Measurements from ENCODE around the gene LDLRAD3. TPM values are rescaled to one million over a fixed set of nuclear protein-coding genes. Genes with fewer than 3 reads are reported as not detected.

Gene LDLRAD3
- total RNA-seq, 1 experiment from 2014 or later, result 15.3 TPM

DNA sequence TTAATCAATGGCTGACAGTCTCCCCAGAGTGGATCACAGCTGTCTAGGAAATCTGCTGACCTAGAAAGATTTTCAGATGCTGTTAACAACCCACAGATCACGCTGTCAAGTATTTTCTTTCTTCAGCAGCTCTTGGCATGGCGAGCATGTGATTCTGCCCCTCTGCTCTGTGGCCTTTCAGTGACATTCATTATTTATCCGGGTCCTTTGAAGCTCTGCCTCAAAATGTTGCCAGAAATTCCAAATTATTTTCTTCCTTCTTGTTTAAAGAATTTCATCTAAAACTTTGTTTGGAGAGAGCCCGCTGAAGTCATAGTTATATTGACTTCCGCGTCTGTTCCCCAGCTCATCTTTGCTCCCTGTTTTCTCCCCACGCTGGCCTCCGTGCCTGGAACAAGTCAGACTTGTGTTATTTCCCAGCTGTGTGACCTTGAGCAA, 211.3 kb downstream of the LDLRAD3 start:
- Histone ChIP-seq H3K79me2 (ENCODE audit: low read length) (no peaks in the 10 kb centered on the region; the same call in none of the 2 replicates), H3K36me3 (ENCODE audit: low read depth, low read length) (no peaks in the 10 kb centered on the region), H3K4me1 (ENCODE audit: insufficient read depth, low read length) (peaks cover 45% of the 10 kb centered on the region), H3K4me3 (ENCODE audit: low read length) (no peak overlapping the region), H3K4me2 (ENCODE audit: low read length) (0 out of 2 replicates have a peak overlapping the region, but pooled peaks have one; percentile 53), H3K9ac (ENCODE audit: low read length) (no peak overlapping the region), H3K9me3 (ENCODE audit: low read length) (no peaks in the 10 kb centered on the region), H4K20me1 (ENCODE audit: low read length) (no peaks in the 10 kb centered on the region), H3K27me3 (ENCODE audit: low read length) (no peaks in the 10 kb centered on the region), H3F3A (ENCODE audit: low read length, unreplicated experiment) (peaks cover 7% of the 10 kb centered on the region), H3K27ac (ENCODE audit: low read length) (peak overlapping the region; percentile 92), H2AFZ (ENCODE audit: low read length) (no peak overlapping the region), H3K9me2 (replicated peaks; ENCODE audit: low read length) (no peaks in the 10 kb centered on the region)
- no TSS peak for BruUV-seq (replicated peaks)
- DNase-seq (no peak), ATAC-seq (no peak)
- TF ChIP-seq, protein P1, sequence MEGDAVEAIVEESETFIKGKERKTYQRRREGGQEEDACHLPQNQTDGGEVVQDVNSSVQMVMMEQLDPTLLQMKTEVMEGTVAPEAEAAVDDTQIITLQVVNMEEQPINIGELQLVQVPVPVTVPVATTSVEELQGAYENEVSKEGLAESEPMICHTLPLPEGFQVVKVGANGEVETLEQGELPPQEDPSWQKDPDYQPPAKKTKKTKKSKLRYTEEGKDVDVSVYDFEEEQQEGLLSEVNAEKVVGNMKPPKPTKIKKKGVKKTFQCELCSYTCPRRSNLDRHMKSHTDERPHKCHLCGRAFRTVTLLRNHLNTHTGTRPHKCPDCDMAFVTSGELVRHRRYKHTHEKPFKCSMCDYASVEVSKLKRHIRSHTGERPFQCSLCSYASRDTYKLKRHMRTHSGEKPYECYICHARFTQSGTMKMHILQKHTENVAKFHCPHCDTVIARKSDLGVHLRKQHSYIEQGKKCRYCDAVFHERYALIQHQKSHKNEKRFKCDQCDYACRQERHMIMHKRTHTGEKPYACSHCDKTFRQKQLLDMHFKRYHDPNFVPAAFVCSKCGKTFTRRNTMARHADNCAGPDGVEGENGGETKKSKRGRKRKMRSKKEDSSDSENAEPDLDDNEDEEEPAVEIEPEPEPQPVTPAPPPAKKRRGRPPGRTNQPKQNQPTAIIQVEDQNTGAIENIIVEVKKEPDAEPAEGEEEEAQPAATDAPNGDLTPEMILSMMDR (conservative IDR thresholded peaks at IDR 0.05; ENCODE audit: low read depth, low read length), result no peak
- TF ChIP-seq EZH2phosphoT487 (IDR thresholded peaks at IDR 0.05; ENCODE audit: borderline replicate concordance, low read length) (no peak), EZH2 (IDR thresholded peaks at IDR 0.05; ENCODE audit: low read length, unreplicated experiment) (no peak)
- CTCF ChIA-PET, result no interaction called here
- intact Hi-C loops (cut with micrococcal nuclease), result loop anchor here (5.0 kb wide), 1 partner anchor 102 kb away; no protein-coding TSS in a partner anchor
- POLR2A ChIA-PET (ENCODE audit: unreplicated experiment), result no interaction called here

DNA sequence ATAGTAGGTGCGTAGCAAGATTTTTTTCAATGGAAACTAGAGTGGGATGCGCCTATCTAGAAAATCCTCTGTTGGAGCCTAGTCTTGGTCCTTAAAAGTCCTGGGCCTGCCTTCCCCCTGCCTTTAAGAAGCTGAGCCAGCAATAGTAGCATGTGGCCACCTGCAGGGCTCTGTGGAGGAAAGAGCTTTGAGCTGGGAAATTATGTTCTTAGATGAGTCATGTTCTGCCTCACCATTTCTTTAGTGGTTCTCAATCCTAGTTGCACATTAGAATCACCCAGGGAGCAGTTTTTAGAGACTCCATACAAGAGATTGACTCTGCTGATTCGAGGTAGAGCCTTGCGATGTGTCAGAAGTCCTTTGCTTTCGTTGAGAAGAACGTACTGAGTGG, 211.9 kb downstream of the LDLRAD3 start:
- ATAC-seq (peak; percentile 54), DNase-seq (peak; percentile 57)
- Histone ChIP-seq H4K20me1 (ENCODE audit: low read length) (no peaks in the 10 kb centered on the region), H3K9me2 (replicated peaks; ENCODE audit: low read length) (no peaks in the 10 kb centered on the region), H3K27ac (ENCODE audit: low read length) (peak overlapping the region; percentile 92), H3K4me1 (ENCODE audit: insufficient read depth, low read length) (peaks cover 39% of the 10 kb centered on the region), H3K4me2 (ENCODE audit: low read length) (peak overlapping the region; percentile 53), H3K79me2 (ENCODE audit: low read length) (no peaks in the 10 kb centered on the region; the same call in none of the 2 replicates), H3K27me3 (ENCODE audit: low read length) (no peaks in the 10 kb centered on the region), H3K9ac (ENCODE audit: low read length) (peak overlapping the region; percentile 59), H3K9me3 (ENCODE audit: low read length) (no peaks in the 10 kb centered on the region), H3F3A (ENCODE audit: low read length, unreplicated experiment) (peaks cover 7% of the 10 kb centered on the region), H3K4me3 (ENCODE audit: low read length) (no peak overlapping the region), H3K36me3 (ENCODE audit: low read depth, low read length) (no peaks in the 10 kb centered on the region), H2AFZ (ENCODE audit: low read length) (no peak overlapping the region)
- POLR2A ChIA-PET (ENCODE audit: unreplicated experiment), result no interaction called here
- intact Hi-C loops (cut with micrococcal nuclease), result loop anchor here (5.0 kb wide), 1 partner anchor 102 kb away; no protein-coding TSS in a partner anchor
- CTCF ChIA-PET, result interaction anchor here (0.6 to 2.2 kb wide), 4 partner anchors 10 to 334 kb away, joined by 5 to 9 read pairs (median 8); no protein-coding TSS in a partner anchor
- TSS peak; percentile 57 for BruUV-seq (replicated peaks)
- no peak for TF ChIP-seq EZH2 (IDR thresholded peaks at IDR 0.05; ENCODE audit: low read length, unreplicated experiment)
- TF ChIP-seq, protein P1 (conservative IDR thresholded peaks at IDR 0.05; ENCODE audit: low read depth, low read length), result no peak; the same call in 1 of the 2 replicates
- no peak for TF ChIP-seq EZH2phosphoT487 (IDR thresholded peaks at IDR 0.05; ENCODE audit: borderline replicate concordance, low read length)

DNA sequence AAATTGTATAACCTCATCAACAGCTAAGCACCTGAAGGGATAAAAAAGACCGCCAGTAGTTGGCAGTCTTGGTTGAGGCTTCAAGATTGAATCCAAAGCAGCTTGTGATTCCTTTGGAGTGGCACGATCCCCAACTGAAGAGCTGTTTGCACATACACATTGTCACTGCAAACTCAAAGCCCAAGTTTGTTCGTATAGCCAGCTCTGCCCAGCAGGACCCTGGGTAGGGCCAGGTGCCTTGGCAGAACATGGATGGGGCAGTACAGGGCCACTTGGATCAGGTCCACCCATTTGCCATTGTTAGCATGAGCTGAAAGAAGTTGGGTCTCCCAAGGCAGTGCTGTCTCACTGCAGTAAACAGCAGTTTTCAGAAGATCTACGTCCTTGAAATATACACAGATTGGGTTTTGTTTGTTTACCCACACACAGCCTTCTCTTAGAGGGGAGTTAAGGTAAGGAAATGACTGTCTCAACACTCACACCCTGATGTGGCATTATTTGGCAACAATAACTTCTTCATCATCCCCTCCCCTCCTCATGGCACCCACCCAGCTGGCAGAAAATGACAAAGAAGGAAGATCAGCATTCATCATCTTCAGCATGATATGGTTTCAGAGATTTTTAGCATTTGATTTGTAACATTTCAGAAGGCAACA, 212.4 kb downstream of the LDLRAD3 start:
- Histone ChIP-seq H3K4me1 (ENCODE audit: insufficient read depth, low read length) (peaks cover 34% of the 10 kb centered on the region), H4K20me1 (ENCODE audit: low read length) (no peaks in the 10 kb centered on the region), H3K4me3 (ENCODE audit: low read length) (no peak overlapping the region; the same call in 1 of the 2 replicates), H3K9me2 (replicated peaks; ENCODE audit: low read length) (no peaks in the 10 kb centered on the region), H3K9me3 (ENCODE audit: low read length) (no peaks in the 10 kb centered on the region), H3K36me3 (ENCODE audit: low read depth, low read length) (no peaks in the 10 kb centered on the region), H3K27me3 (ENCODE audit: low read length) (no peaks in the 10 kb centered on the region), H3K4me2 (ENCODE audit: low read length) (peak overlapping the region; percentile 53), H3F3A (ENCODE audit: low read length, unreplicated experiment) (peaks cover 7% of the 10 kb centered on the region), H2AFZ (ENCODE audit: low read length) (no peak overlapping the region), H3K27ac (ENCODE audit: low read length) (peak overlapping the region; percentile 92), H3K9ac (ENCODE audit: low read length) (peak overlapping the region; percentile 59), H3K79me2 (ENCODE audit: low read length) (no peaks in the 10 kb centered on the region; the same call in none of the 2 replicates)
- ChIA-PET POLR2A (ENCODE audit: unreplicated experiment) (no interaction called here), CTCF (interaction anchor here (0.6 to 2.2 kb wide), 5 partner anchors 10 to 334 kb away, joined by 3 to 9 read pairs (median 7); no protein-coding TSS in a partner anchor)
- no TSS peak for BruUV-seq (replicated peaks)
- DNase-seq (peak; percentile 93), ATAC-seq (peak; percentile 96)
- intact Hi-C loops (cut with micrococcal nuclease), result loop anchor here (5.0 kb wide), 1 partner anchor 101 kb away; no protein-coding TSS in a partner anchor
- TF ChIP-seq EZH2 (IDR thresholded peaks at IDR 0.05; ENCODE audit: low read length, unreplicated experiment), result no peak
- TF ChIP-seq, protein P1 (conservative IDR thresholded peaks at IDR 0.05; ENCODE audit: low read depth, low read length), result peak; percentile 31; the same call in 1 of the 2 replicates

All from PC-3 (cell line).